ENCODE measurements around the gene MAP3K8. TPM values are rescaled to one million over a fixed set of nuclear protein-coding genes. Genes with fewer than 3 reads are reported as not detected.

The MAP3K8 gene
- total RNA-seq, 1 donor from 2014 or later, result 85.2 TPM

DNA sequence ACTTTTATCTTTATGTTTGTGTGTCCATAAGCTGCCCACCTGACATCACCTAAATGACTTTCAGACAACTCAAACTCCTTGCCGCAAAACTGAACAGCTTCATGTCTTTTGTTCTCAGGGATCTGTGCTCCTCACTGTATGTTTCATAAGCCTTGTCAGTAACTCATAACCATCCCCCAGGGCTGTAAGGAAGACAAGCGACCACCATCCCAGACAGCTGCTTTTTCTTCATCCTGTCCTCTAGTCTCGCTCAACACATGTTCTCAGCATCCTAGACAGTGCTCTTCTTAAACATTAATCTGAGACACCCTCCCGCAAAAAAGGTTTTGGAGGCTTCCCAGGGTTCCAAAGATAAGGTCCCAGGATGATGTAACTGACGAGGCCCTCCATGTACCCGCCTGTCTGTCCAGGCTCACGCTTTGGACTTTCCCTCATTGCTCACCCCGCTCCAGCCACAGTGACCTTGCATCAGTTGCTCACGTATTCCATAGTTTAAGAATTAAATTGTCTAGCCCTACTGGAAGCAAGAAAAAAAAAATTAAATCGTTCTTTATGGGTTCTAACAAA, 69.8 kb downstream of the MAP3K8 start:
- ATAC-seq (no peak), DNase-seq (ENCODE audit: low spot score) (no peak)
- intact Hi-C loops (cut with DNase I), result no loop called here

DNA sequence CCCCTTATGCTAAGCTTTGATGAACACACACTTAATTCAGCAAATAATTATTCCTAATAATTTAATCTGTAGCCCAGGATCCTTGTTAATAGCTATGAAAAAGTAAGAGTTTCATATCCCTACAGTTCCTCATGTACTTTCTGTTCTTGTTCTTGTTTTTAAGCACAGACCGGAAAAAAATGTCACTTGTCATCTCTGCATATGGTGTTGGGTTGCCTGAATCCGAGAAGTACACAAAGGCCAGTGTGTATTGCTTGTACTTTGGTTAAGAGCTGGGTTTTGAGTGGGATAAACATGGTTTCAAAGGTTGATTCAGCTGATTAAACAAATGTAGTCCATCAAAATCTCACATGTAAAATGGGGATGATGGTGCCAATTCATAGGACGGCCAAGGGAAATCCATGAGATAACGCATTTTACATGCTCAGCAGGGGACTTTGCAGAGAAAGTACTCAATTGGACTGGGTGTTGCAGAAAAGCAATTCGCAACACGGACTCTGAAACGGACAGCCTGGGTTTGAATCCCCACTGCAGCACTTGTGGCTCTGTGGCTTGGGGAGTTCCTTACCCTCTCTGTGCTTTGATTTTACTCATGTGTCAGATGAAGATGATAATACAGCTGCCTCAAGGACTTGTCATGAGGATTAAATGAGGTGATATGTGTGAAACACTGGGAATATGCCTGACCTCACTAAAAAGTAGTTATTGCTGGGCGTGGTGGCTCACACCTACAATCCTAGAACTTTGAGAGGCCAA, 71.7 kb downstream of the MAP3K8 start:
- peak; percentile 81 for ATAC-seq

DNA sequence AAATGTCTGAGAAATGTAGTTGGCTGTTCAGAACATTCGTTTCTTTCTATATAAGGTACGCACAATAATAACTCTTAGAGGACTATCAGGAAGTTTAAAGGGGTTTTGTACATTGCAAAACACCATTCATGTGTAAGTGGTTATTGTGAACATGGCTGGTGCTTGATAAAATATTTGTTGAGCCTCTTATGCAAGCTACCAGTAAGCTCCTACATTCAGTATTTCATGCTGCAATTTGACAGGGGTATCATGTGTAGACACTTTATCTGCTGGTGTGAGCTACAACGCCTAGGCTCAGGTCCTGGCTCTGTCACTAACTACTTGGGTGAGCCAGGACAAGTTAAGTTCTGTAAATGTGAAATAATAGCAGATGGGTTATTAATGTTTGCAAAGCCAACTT, 75.5 kb downstream of the MAP3K8 start:
- intact Hi-C loops (cut with DNase I), result no loop called here
- no peak for ATAC-seq

More for the DNA sequence above, 71.7 kb downstream of the MAP3K8 start:
- intact Hi-C loops (cut with DNase I), result no loop called here
- DNase-seq (ENCODE audit: low spot score), result no peak

DNA sequence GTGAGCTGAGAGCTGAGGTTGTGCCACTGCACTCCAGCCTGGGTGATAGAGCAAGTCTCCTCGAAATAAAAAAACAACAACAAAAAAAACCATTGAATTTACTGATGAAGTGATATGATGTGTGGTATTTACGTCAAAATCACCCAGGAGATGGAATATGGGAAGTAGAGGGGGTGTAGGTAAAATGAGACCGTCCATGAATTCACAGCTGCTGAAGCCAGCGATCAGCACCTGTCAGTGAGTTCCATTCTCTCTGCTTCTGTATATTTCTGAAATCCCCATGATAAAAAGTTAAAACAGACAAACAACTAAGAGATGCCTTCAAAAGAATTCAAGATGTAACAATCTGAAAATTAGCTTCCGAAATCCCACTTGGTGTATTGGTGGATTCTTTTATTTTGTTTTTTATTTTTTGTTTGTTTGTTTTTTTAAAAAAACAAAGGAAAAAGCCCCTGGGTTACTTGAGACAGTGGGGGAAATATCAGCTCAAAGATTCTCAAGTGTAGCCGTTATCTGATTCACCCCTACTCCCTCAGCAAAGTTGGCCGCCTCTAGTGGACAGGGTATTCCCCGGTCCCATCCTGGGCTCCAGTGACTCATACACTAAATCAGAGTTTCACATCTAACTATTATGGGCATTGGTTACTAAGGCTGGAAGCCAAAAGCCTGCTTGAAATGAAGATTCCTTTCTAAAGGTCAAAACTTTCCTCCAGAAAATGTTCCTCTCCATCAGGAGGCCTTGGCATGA, 76.4 kb downstream of the MAP3K8 start:
- DNase-seq (ENCODE audit: low spot score), result peak; percentile 67
- intact Hi-C loops (cut with DNase I), result no loop called here

More for the DNA sequence above, 75.5 kb downstream of the MAP3K8 start:
- DNase-seq (ENCODE audit: low spot score), result no peak

DNA sequence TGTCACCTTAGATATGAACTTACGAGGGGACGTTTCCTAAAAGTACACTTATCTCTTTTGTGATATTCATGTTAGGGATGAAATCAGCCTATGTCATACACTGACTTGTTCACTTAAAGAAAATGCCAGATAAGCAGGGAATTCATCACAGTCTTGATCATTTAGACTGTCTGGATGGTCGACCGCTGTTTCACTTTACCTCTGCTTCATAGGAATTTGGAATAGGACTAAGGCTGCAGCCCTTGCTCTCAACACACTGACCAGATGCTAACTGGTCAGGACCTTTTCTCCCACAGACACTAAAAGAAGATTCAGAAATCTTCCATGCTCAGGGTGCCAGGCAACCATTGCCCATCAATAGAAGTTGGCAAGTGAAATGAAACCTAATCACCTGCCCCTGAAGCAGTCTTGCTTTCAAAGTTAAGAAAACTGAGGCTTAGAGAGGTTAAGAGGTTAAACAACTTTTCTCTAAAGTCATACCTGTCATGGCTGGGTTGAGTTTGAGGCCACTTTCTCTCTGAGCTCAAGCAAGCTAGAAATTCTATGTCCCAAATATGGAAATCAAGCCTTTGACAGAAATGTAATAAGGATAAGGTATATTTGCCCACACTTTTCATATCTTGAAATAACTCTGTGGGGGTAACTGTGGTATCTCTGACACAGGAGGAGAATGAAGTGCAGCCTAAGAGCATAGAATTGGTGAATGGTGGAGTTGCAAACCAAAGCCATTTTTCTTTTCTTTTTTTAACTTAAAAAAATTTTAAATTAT, 77.1 kb downstream of the MAP3K8 start:
- no peak for DNase-seq (ENCODE audit: low spot score)
- peak; percentile 59 for ATAC-seq
- intact Hi-C loops (cut with DNase I), result no loop called here

More for the DNA sequence above, 76.4 kb downstream of the MAP3K8 start:
- peak; percentile 94 for ATAC-seq

Other genes starting within 250 kb of the MAP3K8 start
- gene MTPAP, start 84.9 kb upstream of the MAP3K8 start, total RNA-seq, result 30.6 TPM
- gene LYZL2, start 195.6 kb downstream of the MAP3K8 start, total RNA-seq, result not detected